Fibroblast of skin of right quadriceps (primary cell): ENCODE results near the gene DNAAF5.
A peak's percentile ranks its signal among the peaks of the same experiment; 100 is the strongest.

Experiments
- DNase-seq: peaks from one replicate; pipeline ENCODE4 v3.0.0-alpha.2; 2013

DNAAF5 gene

DNA sequence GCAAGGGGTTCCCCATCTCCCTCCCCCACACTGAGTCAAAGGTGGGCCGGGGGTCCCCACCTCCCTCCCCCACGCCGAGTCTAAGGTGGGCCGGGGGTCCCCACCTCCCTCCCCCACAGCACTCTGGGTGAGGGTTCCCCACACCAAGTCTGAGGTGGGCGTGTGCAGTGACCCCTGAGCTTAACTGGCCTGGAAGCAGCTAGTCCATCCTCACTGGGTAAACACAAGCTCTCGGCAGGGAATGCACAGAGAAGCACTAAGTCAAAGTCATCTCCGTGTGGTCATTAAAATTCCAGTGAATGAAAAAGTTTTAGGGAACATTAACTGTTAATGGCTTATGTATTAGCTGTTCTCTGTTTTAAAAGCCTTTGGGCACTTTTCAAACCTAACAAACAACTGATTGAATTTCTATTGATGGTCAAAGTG is 44.3 kb downstream of the DNAAF5 start:
- DNase-seq, result no peak

DNA sequence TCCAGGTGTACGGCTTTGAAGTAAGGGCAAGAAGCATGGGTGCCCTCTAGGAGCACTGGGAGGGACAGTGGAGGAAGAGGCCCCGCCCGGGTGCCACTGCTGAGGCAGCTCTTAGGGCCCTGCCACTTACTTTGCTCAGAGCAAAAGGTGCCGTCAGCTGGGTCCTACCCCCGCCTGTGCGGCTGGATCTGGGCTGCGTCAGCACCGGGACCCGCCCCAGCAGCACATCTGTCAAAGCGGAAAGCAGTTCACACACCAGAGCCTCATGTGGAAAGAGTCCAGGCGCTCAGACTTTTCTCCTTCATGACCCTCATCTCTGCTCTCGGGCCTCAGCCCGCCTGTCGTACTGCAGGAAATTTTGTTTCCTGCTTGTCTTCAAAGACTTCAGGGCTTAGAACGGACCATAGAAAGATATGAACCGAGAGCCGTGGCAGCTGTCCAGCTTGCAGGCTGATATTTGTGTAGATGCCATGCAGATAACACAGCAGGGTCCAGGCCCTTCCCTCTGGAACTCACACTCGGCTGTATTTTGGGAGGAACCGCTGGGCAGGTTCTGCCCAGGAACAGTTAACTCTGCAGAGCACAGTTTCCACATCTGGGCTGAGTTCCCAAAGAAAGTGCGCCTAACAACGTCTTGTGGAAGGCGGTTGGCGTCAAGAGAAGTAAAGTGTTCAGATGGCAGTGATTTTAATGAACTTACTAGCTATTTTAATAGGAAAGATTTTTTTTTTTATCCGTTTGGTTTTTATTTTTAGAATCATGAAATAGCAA is 44.9 kb downstream of the DNAAF5 start:
- peak; percentile 7 for DNase-seq

DNA sequence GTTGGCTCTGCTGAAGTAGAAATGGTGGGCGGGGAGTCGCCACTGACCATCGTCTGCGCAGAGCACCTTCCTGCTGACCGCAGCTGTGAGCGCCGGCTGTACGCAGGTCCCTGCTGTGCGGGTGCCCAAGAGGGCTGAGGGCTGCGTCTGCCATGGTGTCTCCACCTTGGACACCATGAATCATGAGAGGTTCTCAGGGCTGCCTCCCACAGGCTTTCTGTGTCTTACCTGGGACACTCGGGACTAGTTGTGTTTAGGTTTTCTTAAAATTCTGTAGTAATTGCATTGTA is 45.5 kb downstream of the DNAAF5 start:
- no peak for DNase-seq

DNA sequence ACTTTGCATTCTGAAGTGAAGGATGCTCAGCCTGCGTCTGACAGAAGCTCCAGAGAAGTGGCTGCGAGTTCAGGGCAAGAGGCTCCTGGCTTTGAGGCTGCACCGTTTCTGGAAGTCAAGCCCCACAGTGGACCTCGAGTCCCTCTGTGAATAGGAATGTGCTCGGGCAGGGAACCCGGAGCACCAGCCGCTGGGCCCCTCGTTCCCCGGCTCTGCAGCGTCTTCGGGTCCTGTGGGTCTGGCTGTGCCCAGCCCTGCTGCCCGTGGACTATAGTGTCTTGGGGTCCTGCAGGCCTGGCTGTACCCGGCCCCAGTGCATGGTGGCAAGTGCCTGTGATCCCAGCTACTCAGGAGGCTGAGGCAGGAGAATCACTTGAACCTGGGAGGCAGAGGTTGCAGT is 45.9 kb downstream of the DNAAF5 start:
- no peak for DNase-seq

DNA sequence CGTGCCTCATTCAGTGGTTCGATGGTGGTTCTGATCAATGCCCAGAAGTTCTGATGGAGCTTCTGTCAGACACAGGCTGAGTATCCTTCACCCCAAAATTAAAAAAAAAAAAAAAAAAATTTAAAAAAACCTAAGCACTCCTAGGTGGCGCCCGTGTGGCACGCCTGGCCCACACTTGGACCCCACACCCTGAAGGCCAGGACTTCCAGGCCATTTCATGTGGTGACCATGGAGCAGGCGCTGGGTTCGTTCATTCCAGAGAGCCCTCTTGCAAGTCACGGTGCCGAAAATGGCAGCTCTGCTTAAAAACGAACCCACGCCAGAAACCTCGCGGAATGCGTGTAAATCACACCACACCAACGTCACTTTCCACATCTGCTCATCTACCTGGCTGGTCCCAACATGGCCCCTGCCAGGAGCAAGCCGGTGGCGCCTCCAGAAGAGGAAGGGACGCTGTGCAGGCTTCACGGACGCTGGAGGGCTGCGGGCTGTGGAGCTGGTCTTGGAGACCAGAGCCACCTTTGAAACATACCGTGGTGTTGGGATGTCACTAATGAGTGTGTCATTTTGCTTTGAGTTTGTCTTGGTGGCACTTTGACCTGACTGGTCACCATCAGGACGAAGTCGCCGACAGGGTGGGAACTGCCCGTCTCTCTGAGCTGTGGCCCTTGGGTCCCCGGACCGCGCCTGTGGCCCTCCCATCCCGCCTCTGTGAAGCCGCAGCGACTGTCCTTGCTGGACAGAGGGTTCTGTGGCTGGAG is 46.5 kb downstream of the DNAAF5 start:
- no peak for DNase-seq

DNA sequence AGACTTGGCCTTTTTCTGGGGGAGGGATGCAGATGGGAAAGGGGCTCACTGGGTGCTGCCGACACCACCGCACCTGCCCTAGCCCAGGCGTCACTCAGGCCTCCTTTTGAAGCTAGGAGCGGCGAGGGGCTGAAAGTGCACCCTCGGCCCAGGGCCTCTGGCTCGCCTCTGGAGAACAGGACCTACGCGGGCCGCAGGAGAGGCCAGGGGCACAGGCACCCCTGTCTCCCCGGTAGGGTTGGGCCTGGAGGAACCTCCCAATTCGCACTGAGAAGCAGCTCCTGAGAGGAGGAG is 47.1 kb downstream of the DNAAF5 start:
- DNase-seq, result no peak

DNA sequence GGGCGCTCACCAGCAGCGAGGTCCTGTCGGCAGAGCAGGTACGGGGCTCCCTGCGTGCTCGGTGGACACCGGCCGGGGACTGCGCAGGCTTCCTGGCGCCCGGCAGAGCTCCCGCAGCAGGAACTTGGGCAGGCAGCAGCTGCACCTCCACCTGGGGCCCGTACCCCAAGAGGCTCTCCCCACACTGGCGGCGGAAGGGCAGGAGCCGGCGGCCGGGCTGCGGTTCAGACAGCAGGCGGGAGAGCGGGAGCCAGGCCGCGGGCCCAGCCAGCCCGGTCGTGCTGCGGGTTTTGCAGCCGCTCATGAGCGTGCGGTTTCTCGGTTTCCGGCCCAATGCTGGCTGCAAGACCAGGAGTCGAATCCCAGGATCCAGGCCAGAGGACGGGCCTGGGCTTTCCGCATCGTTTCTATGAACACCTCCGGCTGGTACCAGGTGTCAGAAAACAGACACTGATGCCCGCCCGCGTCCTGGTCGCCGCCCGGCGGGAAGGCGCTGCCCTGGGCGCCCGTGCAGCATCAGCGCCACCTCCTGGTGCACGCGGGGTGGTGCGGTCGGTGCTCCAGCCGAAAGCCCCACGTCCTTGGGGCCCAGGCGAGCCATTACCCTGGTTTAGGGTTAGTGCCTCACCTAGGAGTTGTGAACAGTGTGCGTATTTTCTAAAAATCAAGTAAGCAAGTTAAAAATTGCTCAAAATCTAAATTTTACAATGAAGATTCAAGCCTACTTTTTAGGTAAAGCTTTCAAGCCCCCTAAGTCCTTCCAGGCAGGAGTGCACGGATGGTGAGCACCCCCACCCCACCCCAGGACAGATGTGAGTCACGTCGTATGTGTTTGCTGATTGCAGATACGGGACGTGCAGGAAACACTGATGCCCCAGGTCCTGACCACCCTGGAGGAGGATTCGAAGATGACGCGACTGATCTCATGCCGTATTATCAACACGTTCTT is 47.9 kb downstream of the DNAAF5 start:
- peak; percentile 20 for DNase-seq

DNA sequence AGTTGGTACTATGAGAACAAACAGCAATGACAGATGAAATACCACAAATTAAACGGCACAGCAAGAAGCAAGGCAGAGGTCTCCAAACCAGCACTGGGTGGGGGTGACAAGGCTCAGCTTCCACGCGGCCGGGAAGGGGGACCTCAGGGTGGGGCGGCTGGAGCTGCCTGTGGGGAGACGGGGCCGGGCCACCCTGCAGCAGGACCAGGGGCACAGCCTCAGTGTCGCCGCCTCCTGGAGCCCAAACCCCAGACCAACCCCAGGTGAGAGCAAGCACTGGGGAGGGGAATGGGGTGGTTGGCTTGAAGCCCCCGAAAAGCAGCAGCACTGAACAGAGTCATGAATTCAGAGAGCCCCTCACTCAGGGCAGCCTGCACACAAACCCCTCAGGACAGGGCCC is 49.9 kb downstream of the DNAAF5 start:
- no peak for DNase-seq

DNA sequence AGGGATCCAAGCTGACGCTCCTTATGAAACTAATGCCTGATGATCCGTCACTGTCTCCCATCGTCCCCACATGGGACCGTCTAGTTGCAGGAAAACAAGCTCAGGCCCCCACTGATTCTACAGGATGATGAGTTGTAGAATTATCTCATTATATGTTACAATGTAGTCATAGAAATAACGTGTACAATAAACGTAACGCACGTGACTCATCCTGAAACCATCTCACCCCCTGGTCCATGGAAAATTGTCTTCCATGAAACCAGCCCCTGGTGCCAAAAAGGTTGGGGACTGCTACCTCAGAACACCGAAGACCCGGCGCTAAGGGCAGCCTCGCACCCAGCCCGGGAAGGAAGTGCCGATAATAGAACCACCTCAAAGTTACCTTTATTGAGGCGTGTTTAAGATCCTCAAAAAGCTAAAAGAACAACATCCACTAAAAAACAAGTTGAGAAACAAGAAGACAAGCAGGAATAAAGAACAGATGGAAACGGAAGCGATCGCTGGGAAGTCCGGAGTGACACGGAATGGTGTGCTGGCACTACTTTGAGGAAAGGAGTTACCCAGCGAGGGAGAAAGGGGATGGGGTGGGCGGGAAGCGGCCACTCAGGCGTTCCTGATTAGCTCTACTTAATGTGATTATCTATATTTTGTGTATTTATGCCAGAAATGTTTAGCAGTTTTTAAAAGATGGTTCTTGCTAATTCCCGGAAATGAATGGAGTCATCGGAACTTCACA is 50.7 kb downstream of the DNAAF5 start:
- DNase-seq, result peak; percentile 21

DNA sequence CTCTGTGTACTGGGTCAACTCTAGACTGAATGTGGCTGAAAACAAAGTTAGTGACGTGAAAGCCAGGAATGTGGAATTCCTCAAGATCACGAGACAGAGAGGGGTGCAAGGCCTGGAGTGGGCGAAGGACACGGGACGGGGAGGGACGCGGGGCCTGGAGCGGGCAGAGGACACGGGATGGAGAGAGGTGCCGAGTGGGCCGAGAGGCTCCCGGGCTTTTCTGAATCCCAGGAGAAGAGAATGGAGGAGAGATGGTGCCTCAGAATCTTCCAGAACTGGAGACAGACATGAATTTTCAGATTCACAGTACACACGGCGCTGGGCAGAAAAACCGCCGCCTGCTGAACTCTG is 51.2 kb downstream of the DNAAF5 start:
- DNase-seq, result no peak

DNA sequence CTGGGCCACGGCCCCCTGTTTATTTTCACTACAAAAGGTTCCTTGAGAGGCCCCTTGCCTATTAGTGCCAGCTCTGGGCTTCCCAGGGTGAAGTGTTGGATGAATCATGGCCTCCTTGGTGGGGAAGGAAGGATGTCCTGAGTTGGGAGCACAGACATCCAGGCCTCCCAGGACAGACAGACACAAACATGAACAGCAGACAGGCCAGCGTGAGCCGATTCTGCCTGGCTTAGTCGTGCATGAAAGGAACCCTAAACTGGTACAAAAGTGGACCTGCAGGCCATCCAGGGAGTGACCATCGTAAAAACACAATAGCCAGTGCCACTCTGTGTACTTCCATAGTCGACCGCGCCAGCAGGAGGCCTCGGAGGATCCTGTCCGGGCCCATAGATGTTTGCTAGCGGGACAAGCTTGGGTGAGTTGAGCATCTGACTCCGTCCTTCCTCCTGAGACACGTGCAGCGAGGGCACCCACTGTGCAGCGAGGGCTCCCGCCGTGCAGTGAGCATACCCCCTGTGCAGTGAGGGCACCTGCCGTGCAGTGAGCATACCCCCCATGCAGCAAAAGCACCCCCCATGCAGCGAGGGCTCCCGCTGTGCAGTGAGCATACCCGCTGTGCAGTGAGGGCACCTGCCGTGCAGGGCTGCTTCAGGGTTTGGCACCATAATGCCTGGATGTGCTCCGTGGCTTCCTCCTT is 51.9 kb downstream of the DNAAF5 start:
- no peak for DNase-seq

DNA sequence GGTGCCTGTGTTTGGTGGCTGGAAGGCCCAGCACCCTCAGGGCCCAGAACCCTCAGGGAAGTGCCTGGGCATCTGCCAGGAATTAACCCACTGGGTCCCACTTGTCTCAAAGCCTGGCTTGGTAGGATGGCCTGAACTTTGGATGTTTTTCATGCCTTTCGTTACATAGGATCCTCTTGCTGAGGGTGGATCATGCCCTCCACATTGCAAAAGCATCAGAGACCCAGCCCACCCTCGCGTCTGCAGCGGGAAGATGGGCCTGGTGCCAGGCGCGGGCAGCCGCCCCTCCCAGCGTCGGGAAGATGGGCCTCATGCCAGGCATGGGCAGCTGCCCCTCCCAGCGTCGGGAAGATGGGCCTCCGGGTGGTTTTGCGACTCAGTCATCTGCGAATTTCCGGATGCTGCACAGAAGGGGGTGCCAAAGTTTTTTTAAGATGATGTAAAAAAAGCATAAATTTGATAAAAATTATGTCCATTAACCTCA is 52.5 kb downstream of the DNAAF5 start:
- no peak for DNase-seq

DNA sequence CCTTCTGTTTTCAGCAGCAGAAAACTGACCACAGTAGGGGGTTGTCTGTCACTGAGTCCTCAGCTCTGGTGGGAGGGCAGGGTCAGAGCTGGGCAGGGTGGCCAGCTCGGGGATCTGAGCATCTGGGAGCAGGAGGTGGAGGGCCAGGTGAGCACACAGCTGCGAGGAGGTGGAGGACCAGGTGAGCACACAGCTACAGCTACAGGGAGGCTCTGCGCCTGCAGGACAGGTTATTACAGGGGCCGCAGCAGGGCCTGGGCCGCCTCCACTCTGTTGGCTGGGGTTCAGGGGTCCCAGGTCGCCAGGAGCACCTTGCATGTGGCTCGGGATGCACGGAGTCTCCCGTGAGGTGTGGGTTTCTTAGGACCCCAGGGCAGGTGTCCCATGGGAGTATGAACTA is 53.0 kb downstream of the DNAAF5 start:
- no peak for DNase-seq

DNA sequence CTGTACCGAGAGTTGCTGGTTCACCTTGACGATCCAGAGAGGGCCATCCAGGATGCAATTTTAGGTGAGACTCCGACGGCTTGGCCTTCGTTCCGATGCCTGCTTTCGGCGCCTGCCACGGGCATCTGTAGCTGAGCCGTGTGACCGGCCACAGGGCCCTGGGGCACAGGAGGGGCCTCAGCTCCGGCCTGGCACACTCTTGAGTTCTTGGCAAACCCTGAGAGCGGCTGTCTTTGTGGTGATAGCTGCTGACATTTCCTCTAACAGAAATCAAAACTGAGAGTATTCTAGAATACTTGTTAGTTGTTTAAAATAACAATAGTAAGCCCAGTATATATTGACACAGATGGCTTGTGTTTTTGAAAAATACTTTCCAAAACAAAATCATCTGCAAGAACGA is 53.6 kb downstream of the DNAAF5 start:
- DNase-seq, result no peak

DNA sequence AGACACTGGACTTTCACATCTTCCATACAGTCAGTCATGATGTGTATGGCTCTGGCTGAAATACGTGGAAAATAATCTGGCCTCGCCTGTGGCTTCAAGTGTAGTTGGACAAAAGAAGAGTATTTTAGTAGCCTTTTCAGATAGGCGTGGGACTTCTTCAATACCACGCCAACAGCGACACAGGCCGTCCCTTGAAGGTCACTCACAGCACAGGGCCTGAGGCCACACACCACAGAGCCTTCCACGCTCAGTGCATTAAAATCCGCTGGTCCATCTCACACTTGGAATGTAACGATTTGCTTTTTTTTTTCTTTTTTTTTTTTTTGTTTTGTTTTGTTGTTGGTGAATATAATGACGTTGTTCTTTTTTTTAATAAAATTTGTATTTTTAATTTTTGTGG is 54.0 kb downstream of the DNAAF5 start:
- no peak for DNase-seq

DNA sequence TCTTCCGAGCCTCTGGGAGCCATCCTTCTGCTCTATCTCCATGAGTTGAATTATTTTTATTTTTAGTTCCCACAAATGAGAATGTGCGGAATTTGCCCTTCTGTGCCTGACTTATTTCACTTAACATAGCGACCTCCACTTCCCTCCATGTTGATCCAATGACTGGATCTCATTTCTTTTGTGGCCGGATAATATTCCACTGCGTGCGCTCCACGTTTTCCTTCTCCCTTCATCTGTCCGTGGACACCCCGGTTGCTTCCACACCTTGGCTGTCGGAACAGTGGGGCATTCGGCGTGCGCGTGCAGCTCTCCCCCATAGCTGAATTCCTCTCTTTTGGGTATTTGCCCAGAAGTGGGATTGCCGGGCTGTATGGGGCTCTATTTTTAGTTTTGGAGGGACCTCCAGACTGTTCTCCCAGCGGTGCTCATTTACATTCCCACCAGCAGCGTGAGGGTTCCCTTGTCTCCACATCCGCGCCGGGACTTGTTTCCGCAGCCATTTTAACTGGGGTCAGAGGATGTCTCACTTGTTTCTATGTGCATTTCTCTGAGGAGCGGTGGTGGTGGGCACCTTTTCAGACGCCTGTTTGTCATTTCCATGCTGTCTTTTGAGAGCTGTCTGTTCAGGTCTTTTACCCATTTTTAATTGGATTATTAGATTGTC is 54.8 kb downstream of the DNAAF5 start:
- DNase-seq, result no peak

DNA sequence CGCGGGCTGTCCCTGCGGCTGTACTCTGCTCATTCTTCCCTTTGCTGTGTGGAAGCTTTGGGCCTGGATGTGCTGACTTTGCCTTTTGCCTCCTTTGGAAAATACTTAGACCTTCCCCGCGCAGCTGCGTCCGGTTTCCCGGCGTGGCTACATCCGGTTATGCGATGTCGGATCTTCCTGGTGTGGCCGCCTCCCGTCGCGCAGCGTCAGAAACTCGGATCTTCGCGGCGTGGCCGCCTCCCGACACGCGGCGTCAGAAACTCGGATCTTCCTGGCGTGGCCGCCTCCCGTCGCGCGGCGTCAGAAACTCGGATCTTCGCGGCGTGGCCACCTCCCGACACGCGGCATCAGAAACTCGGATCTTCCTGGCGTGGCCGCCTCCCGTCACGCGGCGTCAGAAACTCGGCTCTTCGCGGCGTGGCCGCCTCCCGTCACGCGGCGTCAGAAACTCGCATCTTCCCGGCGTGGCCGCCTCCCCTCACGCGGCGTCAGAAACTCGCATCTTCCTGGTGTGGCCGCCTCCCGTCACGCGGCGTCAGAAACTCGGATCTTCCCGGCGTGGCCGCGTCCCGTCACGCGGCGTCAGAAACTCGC is 55.5 kb downstream of the DNAAF5 start:
- no peak for DNase-seq

DNA sequence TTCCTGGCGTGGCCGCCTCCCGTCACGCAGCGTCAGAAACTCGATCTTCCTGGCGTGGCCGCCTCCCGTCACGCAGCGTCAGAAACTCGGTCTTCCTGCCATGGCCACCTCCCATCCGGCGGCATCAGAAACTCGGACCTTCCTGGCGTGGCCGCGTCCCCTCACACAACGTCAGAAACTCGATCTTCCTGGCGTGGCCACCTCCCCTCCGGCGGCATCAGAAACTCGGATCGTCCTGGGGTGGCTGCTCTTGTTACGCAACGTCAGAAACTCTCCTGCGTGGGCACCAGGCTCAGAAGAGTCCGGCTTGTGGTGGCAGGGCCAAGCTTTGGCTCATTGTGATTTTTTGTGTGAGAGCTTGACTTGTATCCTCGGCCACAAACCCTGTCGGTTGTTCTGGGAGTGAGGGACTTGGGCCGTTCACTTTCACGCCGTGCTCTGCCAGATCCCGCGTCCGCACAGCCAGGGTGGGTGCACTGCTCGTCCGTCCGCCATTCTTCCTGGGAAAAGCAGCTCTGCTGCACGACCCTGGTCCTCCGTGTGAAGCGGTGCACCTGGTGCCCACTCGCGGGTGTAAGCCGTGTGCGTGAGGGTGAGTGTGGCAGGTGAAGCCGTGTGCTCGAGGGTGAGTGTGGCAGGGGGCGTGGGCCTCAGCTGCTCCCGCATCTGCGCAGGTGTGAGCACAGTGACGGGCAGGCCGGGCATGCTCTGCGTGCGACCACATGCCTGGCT is 56.4 kb downstream of the DNAAF5 start:
- no peak for DNase-seq

DNA sequence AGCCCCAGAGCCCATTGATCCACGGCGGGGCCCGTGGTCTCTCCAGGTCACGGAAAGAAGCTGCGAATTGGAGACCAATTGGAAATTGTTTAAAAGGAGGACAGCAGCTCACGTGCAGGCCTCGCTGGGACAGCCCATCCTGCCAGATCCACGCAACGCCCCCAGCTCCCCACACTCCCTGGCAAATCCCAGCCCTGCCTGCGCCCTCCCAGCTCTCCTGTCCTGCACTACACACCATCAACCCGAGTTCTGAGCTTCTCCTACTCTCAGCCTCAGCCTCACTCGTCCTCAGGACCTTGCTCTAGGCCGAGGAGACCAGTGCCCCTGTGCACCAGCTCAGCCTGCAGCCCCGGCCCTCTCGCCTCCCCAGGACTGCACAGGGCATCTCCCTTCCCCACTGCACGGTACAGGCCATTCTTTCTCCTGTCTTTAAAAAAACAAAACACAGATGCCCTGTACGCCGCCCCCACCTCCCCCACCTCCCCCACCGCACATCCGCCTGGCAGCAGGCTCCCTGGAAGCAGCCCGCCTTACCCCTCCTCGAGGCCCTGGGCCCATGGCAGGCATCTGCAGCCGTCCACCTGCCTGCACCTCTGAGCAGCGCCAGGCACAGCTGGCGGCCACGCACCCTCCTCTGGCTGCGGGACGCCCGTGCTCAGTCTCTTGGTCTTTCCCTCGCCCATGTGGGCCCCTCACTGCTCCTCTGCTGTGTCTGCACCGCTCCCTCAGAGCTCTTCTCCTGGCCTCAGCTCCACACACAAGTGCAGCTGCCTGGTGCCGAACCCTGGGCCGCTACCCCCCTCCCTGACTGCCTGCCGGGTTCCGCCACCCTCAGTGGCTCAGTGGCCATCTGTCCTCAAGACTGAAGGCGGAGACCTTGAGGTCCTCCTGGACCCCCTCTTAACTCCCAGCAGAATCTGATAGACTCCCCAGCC is 57.3 kb downstream of the DNAAF5 start:
- DNase-seq, result no peak

DNA sequence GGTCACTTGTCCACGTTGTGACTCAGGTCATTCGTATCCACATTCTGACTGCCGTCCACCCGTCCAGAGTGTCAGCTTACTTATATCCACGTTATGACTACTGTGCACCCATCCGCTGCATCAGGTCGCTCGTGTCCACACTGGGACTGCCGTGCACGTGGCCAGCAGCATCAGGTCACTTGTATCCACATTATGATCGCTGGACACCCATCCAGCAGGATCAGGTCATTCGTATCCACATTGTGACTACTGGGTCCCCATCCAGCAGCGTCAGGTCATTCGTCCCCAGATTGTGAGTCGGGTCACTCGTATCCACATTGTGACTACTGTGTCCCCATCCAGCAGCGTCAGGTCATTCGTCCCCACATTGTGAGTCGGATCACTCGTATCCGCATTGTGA is 58.5 kb downstream of the DNAAF5 start:
- no peak for DNase-seq
